Vagina (tissue), 2 donors: Measurements from ENCODE around the gene PGBD5.

Experiments
- POLR2AphosphoS5 ChIP-seq, 2 donors: sonication (generic); formaldehyde crosslinking; IDR thresholded peaks; one replicate each; pipeline ENCODE4 v1.9.0; 2017; ENCODE audit warnings: antibody characterized with exemption in 2 of 2, mild to moderate bottlenecking in 2 of 2, low read depth in 1 of 2; ENCODE audit not compliant: insufficient read depth in 1 of 2
- TF ChIP-seq, protein P1 (sequence below), 3 experiments: fragments of 450-650 bp in 2 of 3; fragments of 200-600 bp in 1 of 3; sonication (generic) in 1 of 3; IDR thresholded peaks; one replicate each; pipeline ENCODE4 v1.5.1; 2017 to 2019; ENCODE audit warnings: antibody characterized with exemption in 3 of 3, mild to moderate bottlenecking in 2 of 3, moderate library complexity in 2 of 3

DNA sequence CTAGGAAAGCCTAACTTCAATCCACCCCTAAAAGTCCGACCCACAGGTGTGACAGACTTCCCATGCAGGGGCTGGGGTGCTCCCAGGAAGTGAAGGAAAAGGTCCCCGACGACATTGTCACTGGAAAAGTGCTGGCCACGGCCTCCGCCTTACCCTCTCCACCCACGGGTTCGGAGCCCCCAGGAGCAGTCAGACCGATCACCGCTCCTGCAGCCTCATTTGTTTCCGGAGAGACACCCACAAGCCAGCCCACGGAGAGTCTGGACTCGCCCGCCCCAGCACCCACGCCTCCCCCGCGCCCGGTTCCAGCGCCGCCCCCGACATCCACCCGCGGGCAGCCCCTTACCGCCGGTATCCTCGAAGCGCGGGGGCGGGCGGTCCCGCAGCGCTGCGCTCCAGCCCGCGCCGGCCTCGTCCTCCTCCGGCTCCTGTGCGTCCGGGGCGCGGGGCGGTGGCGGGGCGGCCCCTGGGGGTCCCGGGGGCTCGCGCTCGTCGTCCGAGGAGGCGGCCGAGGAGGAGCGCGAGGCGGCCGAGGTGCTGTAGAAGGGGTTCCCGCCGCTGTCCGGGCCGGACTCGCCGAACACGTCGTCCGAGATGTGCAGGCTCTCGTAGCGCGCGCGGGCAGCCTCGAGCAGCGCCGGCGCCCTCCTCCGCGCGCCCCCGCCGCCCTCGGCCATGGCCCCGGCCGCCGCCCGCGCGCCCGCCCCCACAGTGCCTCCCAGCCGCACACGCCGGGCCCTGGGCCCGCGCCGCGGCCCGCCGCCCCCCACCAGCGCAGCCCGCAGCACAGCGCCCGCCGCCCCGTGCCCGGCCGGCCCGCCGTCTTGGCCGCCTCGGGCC is 660 bp downstream of the PGBD5 start:
- TF ChIP-seq, protein P1, sequence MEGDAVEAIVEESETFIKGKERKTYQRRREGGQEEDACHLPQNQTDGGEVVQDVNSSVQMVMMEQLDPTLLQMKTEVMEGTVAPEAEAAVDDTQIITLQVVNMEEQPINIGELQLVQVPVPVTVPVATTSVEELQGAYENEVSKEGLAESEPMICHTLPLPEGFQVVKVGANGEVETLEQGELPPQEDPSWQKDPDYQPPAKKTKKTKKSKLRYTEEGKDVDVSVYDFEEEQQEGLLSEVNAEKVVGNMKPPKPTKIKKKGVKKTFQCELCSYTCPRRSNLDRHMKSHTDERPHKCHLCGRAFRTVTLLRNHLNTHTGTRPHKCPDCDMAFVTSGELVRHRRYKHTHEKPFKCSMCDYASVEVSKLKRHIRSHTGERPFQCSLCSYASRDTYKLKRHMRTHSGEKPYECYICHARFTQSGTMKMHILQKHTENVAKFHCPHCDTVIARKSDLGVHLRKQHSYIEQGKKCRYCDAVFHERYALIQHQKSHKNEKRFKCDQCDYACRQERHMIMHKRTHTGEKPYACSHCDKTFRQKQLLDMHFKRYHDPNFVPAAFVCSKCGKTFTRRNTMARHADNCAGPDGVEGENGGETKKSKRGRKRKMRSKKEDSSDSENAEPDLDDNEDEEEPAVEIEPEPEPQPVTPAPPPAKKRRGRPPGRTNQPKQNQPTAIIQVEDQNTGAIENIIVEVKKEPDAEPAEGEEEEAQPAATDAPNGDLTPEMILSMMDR (IDR thresholded peaks at IDR 0.05) = no peak
- TF ChIP-seq POLR2AphosphoS5 (IDR thresholded peaks at IDR 0.05; ENCODE audit: insufficient read depth in 1 of 2, low read depth in 1 of 2) = no peak
